Epidermal melanocyte (primary cell): ENCODE results near the gene ARL8A.
"Not testable (repeated sequence)": the region's sequence is repeated elsewhere in the genome, so short reads cannot be mapped to it uniquely, and the experiment has no call there.

Experiments used
- DNase-seq: peaks from one replicate; pipeline ENCODE4 v3.0.0; 2011; ENCODE audit warnings: low spot score; ENCODE audit not compliant: insufficient read length

ARL8A gene

GRCh38 chr1:202117898-202118371 lies 26.6 kb downstream of the ARL8A start:
- DNase-seq: no peak

GRCh38 chr1:202116287-202116686 lies 28.2 kb downstream of the ARL8A start:
- DNase-seq: no peak

- no peak for DNase-seq
These were observed 30.7 kb downstream of the ARL8A start for GRCh38 chr1:202113690-202114300.

GRCh38 chr1:202112859-202113689 lies 31.5 kb downstream of the ARL8A start:
- no peak for DNase-seq

- DNase-seq: not testable (repeated sequence)
These were observed 32.9 kb downstream of the ARL8A start for GRCh38 chr1:202111589-202111988.

GRCh38 chr1:202110977-202111376 lies 33.6 kb downstream of the ARL8A start:
- no peak for DNase-seq

- DNase-seq: no peak
These were observed 36.5 kb downstream of the ARL8A start for GRCh38 chr1:202107801-202108731.

GRCh38 chr1:202107321-202107761 lies 37.2 kb downstream of the ARL8A start:
- no peak for DNase-seq

- no peak for DNase-seq
These were observed 37.9 kb downstream of the ARL8A start for GRCh38 chr1:202106340-202107254.

- no peak for DNase-seq
These were observed 38.8 kb downstream of the ARL8A start for GRCh38 chr1:202105571-202106339.

- no peak for DNase-seq
These were observed 40.5 kb downstream of the ARL8A start for GRCh38 chr1:202104073-202104472.

GRCh38 chr1:202101184-202101583 lies 43.4 kb downstream of the ARL8A start:
- no peak for DNase-seq

GRCh38 chr1:202093858-202094257 lies 50.7 kb downstream of the ARL8A start:
- no peak for DNase-seq

GRCh38 chr1:202090994-202091393 lies 53.5 kb downstream of the ARL8A start:
- no peak for DNase-seq

- DNase-seq: no peak
These were observed 56.3 kb downstream of the ARL8A start for GRCh38 chr1:202088206-202088605.

GRCh38 chr1:202086579-202087350 lies 57.8 kb downstream of the ARL8A start:
- no peak for DNase-seq

- no peak for DNase-seq
These were observed 58.7 kb downstream of the ARL8A start for GRCh38 chr1:202085682-202086373.
